ENCODE results near the gene PNMA6E. TPM values are rescaled to one million over a fixed set of nuclear protein-coding genes. Genes with fewer than 3 reads are reported as not detected.
A peak's percentile ranks its signal among the peaks of the same experiment; 100 is the strongest.
"Not testable (repeated sequence)": the region's sequence is repeated elsewhere in the genome, so short reads cannot be mapped to it uniquely, and the experiment has no call there.

PNMA6E gene
- total RNA-seq, 1 experiment from 2014 or later, result not detected

DNA sequence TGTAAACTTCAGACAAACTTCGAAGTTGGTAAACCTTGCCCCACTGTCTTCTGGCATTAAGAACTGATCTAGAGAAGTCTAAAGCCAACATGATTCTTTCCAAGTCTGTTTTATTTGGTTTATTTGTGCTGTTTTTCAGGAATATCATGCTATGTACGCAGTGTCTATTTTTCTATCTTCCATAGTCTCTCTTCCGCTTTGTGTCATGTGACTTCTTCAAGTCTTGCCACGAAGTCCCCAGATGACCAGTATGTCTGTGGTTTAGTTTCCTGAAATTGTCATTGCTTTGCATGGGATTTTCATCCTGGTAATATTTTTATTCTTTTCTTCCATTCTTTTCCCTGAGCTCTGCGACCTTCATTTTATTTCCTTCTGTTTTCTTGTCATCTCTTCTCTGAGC, 15.1 kb downstream of the PNMA6E start:
- DNase-seq (ENCODE audit: low read depth), result no peak

DNA sequence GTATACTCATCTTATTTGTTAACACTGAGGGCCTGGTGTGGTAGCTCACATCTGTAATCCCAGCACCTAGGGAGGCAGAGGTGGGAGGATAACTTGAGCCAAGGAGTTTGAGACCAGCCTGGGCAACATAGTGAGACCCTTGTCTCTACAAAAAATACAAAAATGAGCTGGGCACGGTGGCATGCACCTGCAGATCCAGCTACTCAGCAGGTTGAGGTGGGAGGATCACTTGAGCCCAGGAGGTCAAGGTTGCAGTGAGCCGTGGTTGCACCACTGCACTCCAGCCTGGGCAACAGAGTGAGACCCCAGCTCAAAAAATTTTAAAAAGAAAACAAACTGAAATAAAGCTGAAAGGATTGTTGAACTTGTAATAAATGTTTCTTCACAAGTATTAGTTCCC, 16.2 kb downstream of the PNMA6E start:
- DNase-seq (ENCODE audit: low read depth), result not testable (repeated sequence)

DNA sequence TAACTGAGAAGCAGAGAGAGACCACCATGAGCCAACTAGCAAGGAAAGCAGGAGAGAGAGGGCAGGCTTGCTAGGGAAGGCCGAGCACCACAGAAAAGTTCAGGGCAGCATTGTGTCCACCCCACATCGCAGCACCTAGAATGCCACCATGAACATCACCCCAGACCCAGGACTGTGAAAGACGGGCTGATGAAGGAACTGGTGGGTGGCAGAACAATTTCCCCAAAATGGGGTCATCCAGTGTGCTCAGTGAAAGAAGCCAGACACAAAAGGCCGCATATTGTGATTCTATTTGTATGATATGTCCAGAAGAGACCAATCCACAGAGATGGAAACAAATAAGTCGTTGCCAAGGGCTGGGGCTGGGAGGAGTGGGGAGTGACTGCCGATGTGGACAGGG, 16.8 kb downstream of the PNMA6E start:
- DNase-seq (ENCODE audit: low read depth), result no peak

DNA sequence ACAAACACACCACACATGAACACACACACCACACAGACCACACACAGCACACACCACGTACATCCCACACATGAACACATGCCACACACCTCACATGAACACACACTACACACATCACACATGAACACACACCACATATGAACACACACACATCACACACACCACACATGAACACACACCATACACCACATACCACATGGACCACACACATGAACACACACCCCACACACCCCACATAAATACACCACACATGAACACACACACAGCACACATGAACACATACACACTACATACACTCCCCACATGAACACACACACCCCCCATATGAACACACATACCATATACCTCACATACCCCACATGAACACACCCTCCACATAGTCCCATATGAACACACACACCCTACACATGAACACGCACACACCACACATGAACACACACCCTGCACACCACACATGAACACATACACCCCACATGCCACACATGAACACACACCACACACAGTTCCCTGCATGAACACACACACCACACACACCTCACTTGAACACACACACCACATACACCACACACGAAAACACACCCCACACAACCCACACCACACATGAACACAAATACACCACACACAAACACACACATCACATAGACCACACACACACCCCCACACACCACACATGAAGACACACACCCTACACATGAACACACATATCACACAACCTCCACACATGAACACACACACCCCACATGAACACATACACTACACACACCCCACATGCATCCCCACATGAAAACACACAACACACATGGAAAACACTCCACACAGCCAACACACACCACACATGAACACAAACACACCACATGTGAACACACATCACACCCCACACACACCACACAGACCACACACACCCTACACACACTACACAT, 18.3 kb downstream of the PNMA6E start:
- DNase-seq (ENCODE audit: low read depth), result no peak

DNA sequence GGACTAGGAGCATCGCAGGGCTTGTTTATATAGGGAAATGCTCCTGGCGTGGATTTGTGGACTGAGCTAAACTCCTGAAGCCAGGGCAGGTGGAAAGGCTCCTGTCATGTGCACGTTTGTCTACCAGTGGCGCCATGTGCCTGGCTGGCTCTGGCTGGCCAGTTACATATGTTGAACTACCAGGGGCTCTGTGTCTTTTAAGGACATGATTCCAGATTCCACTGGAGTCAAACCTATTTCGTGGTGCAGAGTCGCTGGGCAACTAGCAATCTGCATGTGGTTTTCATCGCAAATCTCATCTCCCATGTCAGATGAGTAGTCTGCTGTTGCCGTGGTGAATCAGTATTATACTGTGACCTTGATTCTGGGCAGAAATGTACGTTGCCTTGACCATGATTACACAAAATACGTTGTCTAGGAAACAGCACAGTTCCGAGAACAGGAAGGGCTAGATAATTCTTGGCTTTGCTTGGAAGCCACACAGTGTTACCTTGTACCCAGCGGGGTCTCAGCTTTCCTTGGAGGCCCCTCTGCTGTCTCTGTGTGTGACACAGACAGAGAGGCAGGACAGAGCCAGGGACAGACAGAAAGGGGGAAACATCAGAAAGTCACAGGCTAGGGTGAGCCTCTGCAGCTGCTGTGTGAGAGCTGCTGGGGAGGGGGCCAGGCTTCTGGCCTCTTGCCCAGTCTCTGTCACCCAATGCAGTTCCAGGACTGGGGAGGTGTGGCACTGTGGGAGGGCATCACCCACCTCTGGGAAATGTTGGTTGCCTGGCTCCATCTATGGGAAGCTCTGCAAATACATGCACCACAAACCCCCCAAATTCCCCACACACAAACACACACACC, 19.2 kb downstream of the PNMA6E start:
- peak; percentile 83 for DNase-seq (ENCODE audit: low read depth)

DNA sequence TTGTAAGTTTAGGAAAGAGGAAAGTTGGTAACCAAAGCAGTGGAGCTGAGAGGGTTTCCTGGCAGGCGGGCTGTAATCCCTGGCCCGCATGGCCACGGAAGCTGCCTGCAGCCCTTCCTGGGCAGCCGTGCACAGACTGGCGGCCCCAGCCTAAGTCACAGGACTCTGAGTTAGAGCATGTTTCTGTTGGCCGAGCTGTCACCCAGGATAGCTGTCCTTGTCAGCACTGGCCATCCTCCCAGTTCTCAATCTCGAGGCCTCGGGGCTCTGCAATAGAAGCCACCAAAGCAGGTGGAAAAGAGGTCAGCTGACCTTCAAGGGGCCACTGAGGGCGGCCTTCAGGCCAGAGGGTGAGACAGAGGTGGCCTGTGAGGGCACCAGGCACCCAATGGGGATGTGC, 20.5 kb downstream of the PNMA6E start:
- DNase-seq (ENCODE audit: low read depth), result no peak

DNA sequence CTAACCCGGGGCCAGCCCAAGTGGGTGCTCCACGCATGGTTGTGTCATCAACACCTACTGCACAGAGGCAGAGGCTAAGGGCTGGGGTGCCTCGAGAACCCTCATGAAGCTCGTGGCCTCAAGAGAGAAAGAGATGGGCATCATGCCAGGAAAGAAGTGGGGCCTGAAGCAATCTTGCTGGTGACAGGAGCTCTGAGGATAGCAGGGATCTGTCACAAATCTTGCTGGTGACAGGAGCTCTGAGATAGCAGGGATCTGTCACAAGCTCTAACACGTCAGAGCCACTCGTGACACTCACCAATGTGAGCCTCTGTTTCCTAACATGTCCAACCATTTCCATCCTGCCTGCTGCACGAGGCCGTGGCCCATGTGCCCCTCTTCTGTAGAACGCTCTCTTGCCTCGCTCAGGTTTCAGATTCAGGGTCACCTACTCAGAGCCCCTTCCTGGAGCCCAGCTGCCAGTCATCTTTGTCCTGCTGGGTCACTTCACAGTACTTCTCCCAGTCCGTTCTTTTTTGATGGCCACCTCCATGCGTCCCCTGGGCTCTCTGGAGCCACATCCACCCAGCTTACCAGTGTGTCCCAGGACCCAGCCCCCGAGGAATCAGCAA, 21.1 kb downstream of the PNMA6E start:
- DNase-seq (ENCODE audit: low read depth), result no peak

DNA sequence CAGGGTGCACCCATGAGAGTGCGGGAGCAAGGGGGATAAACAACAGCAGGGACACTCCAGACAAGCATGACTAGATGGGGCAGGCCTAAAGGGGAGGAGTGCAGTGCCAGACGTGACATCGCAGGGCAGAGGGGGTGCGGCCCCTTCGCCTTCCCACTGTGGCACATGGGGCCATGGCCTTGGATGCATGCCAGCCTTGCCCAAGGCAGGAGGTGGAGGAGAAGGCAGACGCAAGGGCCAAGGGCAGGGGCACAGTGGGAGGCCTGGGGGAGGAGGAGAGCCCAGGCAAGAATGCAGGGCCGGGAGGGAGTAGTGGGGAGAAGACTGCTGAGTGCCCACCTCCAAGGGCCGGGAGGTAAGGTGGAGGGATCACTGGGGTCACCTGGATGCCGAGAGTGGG, 21.6 kb downstream of the PNMA6E start:
- DNase-seq (ENCODE audit: low read depth), result no peak

DNA sequence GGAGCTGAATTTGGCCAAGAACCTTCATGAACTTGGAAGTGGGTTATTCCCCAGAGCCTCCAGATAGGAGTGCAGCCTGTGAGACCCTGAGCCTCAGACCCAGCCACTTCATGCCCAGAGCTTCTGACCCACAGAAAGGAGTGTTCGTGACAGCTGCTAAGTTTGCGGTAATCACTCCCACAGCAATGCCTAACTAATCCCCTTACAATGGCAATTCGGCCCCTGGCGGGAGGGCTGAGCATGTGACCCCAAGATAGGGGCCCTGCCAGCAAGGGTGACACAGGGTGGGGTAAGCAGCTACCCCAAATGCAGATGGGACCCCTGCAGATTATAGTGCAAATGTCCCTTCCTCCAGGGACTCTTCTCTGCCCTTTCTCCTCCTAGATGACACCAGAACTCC, 22.5 kb downstream of the PNMA6E start:
- no peak for DNase-seq (ENCODE audit: low read depth)

DNA sequence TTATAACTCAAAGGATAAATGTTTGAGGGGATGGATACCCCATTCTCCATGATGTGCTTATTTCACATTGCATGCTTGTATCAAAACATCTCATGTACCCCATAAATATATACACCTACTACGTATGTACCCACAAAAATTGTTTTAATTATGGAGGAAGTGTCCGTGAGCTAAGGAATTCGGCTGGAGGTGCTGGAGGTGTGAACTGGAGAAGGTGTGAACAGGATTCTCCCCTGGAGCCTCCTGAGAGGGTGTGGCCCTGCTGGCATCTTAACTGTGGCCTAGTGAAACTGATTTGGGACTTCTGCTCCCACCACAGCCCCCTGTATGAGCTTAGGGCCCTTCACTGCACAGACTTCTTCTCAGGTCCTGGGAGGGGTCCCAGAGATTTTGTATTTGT, 23.4 kb downstream of the PNMA6E start:
- no peak for DNase-seq (ENCODE audit: low read depth)

DNA sequence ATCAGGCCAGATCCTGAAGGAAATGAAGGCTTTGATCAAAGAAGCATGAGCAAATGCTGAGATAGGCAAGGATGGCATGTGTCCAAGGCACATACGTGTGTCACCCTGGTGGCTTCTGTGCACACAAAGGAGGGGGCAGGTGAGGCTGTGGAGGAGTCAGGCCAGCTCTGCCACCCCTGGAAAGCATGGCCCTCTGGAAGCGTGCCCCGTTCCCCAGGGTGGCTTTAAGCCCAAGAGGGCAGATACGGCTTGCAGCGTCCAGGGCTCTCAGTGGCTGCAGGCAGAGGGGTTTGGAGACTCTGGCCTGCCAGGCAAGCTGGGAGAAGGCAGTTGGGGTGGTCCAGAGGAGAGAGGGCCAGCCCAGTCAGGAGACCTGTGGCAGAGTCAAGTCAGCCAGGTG, 25.6 kb downstream of the PNMA6E start:
- no peak for DNase-seq (ENCODE audit: low read depth)

DNA sequence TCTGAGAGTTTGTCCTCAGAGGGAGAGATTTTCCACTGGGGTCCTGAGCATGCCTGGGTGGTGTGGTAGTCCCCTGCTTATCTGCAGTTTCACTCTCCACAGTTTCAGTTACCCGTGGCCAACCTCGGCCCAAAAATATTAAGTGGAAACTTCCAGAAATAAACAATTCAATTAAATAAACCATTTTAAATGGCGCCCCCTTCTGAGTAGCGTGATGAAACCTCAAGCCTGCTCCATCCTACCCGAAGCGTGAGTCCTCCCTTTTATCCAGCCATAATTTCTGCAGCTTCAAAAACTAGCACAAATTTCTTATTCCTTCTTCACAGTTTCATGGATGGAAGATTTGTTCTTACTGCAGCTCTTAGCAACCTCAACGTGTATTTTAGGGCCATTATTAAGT, 26.7 kb downstream of the PNMA6E start:
- no peak for DNase-seq (ENCODE audit: low read depth)

DNA sequence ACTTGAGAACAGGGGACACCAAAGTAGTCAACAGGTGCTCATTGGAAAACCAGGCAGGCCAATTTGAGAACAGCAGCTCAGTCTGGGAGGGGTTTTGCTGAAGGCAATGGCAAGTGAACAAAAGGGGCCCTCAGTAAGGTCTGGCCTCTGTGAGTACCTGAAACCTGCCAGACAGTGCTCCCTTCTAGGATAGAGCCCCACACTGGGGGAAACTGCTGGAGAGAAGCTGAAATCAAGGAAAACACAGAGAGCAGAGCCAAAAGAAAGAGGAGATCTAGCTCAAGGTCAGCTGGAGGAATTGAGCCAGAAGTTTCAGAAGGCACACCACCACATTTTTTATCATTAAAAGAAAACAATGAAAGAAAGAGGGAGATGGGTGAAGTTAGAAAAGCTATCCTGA, 28.2 kb downstream of the PNMA6E start:
- DNase-seq (ENCODE audit: low read depth), result no peak

DNA sequence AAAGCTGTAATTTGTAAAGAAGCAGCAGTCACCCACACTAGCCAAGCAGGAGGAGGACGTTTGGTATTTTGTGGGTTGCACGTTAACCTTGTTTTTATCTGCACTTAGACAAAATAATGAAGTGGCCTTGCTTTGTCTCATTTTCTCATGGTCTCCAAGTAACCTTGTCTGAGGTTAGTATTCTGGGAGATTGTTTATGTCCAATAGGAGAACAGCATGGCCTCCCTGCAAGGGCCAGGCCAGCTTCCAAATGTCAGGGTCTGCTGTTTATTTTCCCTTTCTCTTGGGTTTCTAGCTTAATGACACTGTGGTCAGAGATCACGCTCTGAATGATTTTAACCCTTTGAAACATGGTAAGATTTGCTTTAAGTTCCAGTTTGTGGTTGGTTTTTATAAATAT, 29.9 kb downstream of the PNMA6E start:
- DNase-seq (ENCODE audit: low read depth), result peak; percentile 25

DNA sequence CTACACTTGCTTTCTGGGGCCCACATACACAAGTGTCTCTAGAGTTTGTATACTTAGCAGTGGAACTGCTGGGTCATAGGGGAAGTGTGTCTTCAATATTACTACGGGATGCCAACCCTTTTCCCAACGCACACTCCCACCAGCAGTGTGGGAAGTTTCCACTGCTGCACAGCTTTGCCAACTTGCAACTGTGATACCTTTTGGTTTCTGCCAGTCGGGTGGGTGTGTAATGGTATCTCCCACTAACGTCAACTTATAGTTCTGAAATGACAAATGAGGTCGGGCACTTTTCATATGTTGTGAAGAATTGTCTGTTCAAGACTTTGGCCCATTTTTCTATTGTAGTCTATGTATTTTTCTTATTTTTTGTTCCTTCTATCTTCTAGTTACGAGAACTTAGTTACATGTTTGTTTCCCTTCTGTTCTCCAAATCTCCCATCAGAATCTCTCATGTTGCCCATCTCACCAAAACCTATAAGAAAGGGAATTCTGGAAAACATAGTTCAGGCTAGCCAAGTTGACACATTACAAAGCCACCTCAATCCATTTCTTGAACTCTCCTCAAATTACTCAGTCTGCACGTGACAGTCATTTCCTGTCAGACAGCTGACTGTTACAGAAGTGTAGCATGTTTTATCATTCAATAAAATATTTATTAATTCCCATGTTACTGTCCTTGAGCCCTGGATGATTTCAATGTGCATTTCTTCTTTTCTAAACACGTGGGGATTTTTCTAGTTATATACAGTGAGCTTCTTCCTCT, 30.7 kb downstream of the PNMA6E start:
- peak; percentile 21 for DNase-seq (ENCODE audit: low read depth)

DNA sequence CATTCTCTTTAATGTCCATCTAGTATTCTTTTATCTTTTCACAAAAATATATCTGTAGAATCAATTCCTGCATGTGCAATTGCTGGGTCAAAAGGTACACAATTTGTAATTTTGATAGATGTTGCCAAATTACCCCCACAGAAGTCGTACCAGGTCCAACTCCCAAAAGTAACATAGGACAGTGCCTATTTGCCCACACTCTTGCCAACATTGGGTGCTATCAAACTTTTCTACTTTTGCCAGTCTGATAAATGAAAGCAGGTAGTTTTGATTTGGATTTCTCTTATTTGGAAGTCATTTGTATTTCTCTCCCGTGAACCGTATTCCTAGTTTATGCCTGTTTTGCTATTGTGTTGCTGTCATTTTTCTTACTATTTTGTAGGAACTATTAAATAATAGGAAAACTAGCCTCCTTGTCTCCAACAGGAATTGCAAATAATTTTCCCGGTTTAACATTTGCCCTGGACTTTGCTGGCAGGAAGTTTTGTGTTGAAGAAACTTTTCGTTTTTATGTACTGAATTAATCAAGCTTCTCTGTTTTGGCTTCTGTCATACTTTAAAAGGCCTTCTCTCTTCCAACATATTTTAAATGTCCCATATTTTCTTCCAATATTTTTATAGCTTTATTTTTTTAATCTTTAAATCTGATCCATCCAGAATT, 34.1 kb downstream of the PNMA6E start:
- no peak for DNase-seq (ENCODE audit: low read depth)

DNA sequence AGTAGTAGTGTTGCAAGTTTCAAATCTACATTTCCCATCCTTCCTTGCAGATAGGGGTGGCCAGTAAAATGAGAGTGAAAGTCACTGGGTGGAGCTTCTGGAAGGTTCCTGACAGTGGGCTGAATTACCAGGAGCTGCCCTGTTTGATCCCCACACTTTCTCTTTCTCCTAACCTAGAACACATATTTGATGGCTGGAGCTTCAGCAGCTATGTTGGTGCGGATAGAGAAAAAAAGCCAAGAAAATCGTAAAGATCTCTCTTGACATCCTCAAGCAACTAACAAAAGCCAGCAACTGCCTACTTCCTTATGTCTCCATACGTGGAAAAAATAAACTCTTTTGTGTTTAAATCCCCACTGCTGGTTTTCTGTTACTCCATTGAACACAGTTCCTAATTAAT, 35.0 kb downstream of the PNMA6E start:
- DNase-seq (ENCODE audit: low read depth), result no peak

DNA sequence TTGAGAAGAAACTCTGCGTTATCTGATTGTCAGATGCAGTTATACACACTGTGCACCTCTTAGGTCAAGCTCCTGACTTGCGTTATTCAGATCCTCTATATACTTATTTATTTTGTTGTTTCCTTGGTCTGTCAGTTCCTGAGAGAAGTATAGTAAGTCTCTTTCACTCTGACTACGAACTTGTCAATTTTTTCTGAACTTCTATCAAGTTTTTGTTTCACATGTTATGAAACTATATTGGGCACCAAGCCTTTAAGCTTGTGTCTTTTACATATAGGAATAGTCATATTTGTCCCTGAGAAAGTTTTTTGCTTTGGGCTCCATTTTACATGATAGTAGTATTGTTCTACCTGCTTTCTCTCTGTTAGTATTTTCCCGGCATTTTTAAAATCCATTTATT, 35.5 kb downstream of the PNMA6E start:
- DNase-seq (ENCODE audit: low read depth), result no peak

DNA sequence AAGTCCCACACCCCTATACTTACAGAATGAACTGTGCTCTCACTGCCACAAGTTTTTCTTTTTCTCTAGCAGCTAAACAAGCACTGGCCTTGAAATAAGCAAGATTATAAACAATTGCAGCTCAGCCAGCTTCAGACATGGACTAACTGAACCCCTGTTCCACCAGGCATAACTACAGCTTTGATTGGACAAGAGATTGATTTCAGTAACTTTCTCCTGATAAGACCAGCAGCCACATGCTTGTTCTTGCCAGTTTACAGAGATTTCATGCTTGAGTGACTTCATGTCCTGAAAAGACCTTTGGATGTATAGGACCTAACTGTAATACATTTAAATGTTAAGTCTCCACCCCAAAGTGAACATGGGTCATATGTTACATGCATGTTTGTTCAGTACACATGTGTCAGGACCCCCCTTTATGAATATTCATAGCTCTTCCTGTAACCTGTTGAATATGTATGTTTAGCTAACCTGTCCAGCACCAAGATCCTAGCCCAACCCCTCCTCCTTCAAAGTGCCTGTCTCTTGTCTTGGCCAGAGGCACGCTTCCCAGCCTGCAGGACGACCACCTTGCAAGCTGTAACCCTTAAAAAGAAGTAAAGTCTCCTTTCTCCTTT, 39.3 kb downstream of the PNMA6E start:
- DNase-seq (ENCODE audit: low read depth), result no peak

DNA sequence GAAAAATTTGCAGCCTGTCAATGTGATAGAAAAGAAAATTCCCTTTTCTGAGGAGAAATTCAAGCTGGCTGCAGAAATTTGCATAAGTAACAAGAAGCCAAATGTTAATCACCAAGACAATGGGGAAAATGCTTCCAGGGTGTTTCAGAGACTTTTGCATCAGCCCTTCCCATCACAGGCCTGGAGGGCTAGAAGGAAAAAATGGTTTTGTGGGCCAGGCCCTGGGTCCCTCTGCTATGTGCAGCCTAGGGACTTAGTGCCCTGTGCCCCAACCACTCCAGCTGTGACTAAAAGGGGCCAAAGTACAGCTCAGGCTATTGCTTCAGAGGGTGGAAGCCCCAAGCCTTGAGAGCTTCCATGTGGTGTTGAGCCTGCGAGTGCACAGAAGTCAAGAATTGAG, 43.3 kb downstream of the PNMA6E start:
- DNase-seq (ENCODE audit: low read depth), result no peak

DNA sequence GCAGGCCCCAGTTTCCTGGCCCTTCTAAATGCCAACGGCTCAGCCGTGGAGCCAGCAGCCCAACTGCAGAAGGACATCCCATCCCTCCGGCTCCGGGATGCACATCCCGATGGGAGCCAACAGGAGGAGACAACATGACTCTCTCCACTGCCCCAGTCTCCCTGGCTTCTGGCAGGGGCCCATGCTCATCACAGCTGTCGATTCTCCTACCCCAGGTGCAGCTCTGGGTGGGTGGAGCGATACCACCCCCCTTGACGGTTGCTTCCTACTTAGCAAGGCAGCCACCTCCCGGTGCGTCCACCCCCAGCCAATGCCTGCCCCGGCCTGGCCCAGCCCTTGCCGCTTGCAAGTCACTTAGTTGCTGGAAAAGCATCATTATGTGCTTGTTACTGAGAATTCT, 47.7 kb downstream of the PNMA6E start:
- DNase-seq (ENCODE audit: low read depth), result no peak
